Panc1 (cell line): ENCODE results near the gene MTA1. TPM values are rescaled to one million over a fixed set of nuclear protein-coding genes. Genes with fewer than 3 reads are reported as not detected.

Experiments
- ATAC-seq: fragments of 200-7000 bp; cut with Tn5 transposase; 2 replicates; pipeline ENCODE4 v1.9.1; 2020; ENCODE audit warnings: mild to moderate bottlenecking, moderate library complexity
- BruUV-seq: library from RNA; stranded (reverse); fragments of 400-500 nt; replicated peaks from 2 replicates; lab custom pipeline; 2021; lab: Mats Ljungman, UMichigan
- CTCF ChIA-PET: fragments of 300-600 bp; sonication (Branson Sonifier 250); formaldehyde crosslinking; loops from one replicate; lab custom pipeline; 2022; ENCODE audit warnings: antibody characterized with exemption; lab: Charles Lee
- POLR2A ChIA-PET: fragments of 300-600 bp; sonication (Branson Sonifier 250); formaldehyde crosslinking; loops from one replicate; lab custom pipeline; 2022; ENCODE audit warnings: antibody characterized with exemption; lab: Charles Lee
- DNase-seq: peaks from one replicate; pipeline ENCODE4 v3.0.0-alpha.2; 2010; ENCODE audit warnings: low read depth, low spot score
- H3K27ac ChIP-seq: 2 replicates; pipeline ENCODE4 v1.5.1; 2011; ENCODE audit warnings: mild to moderate bottlenecking, low read length, inconsistent platforms
- H3K27me3 ChIP-seq: fragments of 200-500 bp; sonication (Bioruptor generic); 2 replicates; pipeline ENCODE4 v1.6.0; 2014; ENCODE audit warnings: low read length, inconsistent platforms; ENCODE audit not compliant: control insufficient read depth, insufficient read depth
- H3K36me3 ChIP-seq: fragments of 200-500 bp; sonication (Bioruptor generic); 2 replicates; pipeline ENCODE4 v1.5.1; 2014; ENCODE audit warnings: inconsistent platforms, mild to moderate bottlenecking, low read length, moderate library complexity; ENCODE audit not compliant: control insufficient read depth, insufficient read depth
- H3K4me1 ChIP-seq: 2 replicates; pipeline ENCODE4 v1.5.1; 2011; ENCODE audit warnings: inconsistent platforms, mild to moderate bottlenecking, low read length, moderate library complexity; ENCODE audit not compliant: control insufficient read depth, insufficient read depth
- H3K4me3 ChIP-seq, 2 experiments: 2 replicates each; pipeline ENCODE4 v1.5.1; 2011 to 2012; ENCODE audit warnings: low read depth in 2 of 2, low read length in 2 of 2, mild to moderate bottlenecking in 2 of 2, inconsistent platforms in 1 of 2, moderate library complexity in 1 of 2
- H3K9me3 ChIP-seq: fragments of 200-500 bp; sonication (Bioruptor generic); 2 replicates; pipeline ENCODE4 v1.5.1; 2014; ENCODE audit warnings: low read depth, mild to moderate bottlenecking, inconsistent platforms, low read length, moderate library complexity; ENCODE audit not compliant: control insufficient read depth, insufficient read depth
- CTCF ChIP-seq: fragments of 450-650 bp; IDR thresholded peaks from 2 replicates; pipeline ENCODE4 v1.5.1; 2017; ENCODE audit warnings: mild to moderate bottlenecking
- POLR2AphosphoS5 ChIP-seq: IDR thresholded peaks from 2 replicates; pipeline ENCODE4 v1.6.1; 2012; ENCODE audit warnings: mild to moderate bottlenecking, low read depth, low read length, moderate library complexity
- REST ChIP-seq, 2 experiments: IDR thresholded peaks; 2 replicates each; pipeline ENCODE4 v1.6.1; 2011 to 2012; ENCODE audit warnings: low read depth in 2 of 2, control low read depth in 1 of 2, low read length in 1 of 2, mild to moderate bottlenecking in 1 of 2, moderate library complexity in 1 of 2; ENCODE audit not compliant: insufficient read depth in 1 of 2
- SIN3A ChIP-seq: IDR thresholded peaks from 2 replicates; pipeline ENCODE4 v1.6.1; 2012; ENCODE audit warnings: low read depth, mild to moderate bottlenecking, low read length, moderate library complexity, borderline replicate concordance; ENCODE audit not compliant: insufficient read depth
- TCF7L2 ChIP-seq: IDR thresholded peaks from 2 replicates; pipeline ENCODE4 v1.6.1; 2011; ENCODE audit warnings: mild to moderate bottlenecking, low read depth, low read length, inconsistent platforms
- in situ Hi-C: cut with HindIII; loops from 2 replicates; pipeline ENCODE4 v1.10.0; 2016; ENCODE audit warnings: low sequenced_read_pairs, low pct_unique_long_range_greater_than_20kb
- intact Hi-C: fragments of 100-400 bp; cut with micrococcal nuclease; formaldehyde crosslinking; loops from one replicate; pipeline ENCODE4 v1.10.0; 2022; ENCODE audit not compliant: unreplicated experiment
- total RNA-seq: library from RNA; stranded (reverse); gene quantifications from one replicate; pipeline ENCODE4 v1.2.1, GENCODE V29; 2021; ENCODE audit not compliant: unreplicated experiment

The MTA1 gene
- total RNA-seq, 1 experiment from 2014 or later: 105 TPM

- in situ Hi-C loops (no loop called here), intact Hi-C loops (no loop called here)
- Histone ChIP-seq H3K27me3 (no peaks in the 10 kb centered on the region), H3K4me1 (no peaks in the 10 kb centered on the region), H3K36me3 (no peaks in the 10 kb centered on the region), H3K9me3 (no peaks in the 10 kb centered on the region), H3K4me3 (no peak overlapping the region), H3K27ac (no peak overlapping the region)
- ChIA-PET POLR2A (no interaction called here), CTCF (no interaction called here)
- DNase-seq (no peak), ATAC-seq (no peak)
- TF ChIP-seq CTCF (no peak), SIN3A (no peak), REST (IDR thresholded peaks at IDR 0.05; ENCODE audit: insufficient read depth in 1 of 2, low read depth in 2 of 2, low read length in 1 of 2) (no peak), POLR2AphosphoS5 (no peak), TCF7L2 (no peak)
- BruUV-seq: no TSS peak
Measured at GRCh38 chr14:105508601-105509000, 89.0 kb downstream of the MTA1 start.

- no peak for TF ChIP-seq TCF7L2
- TF ChIP-seq CTCF: no peak
- no peak for TF ChIP-seq POLR2AphosphoS5
- TF ChIP-seq REST (IDR thresholded peaks at IDR 0.05; ENCODE audit: insufficient read depth in 1 of 2, low read depth in 2 of 2, low read length in 1 of 2): no peak
- no peak for TF ChIP-seq SIN3A
- ChIA-PET CTCF (no interaction called here), POLR2A (no interaction called here)
- Histone ChIP-seq H3K36me3 (no peaks in the 10 kb centered on the region), H3K27ac (no peak overlapping the region), H3K9me3 (no peaks in the 10 kb centered on the region), H3K27me3 (no peaks in the 10 kb centered on the region), H3K4me3 (no peak overlapping the region), H3K4me1 (no peaks in the 10 kb centered on the region)
- in situ Hi-C loops (no loop called here), intact Hi-C loops (no loop called here)
- no peak for ATAC-seq
- no TSS peak for BruUV-seq
- no peak for DNase-seq
Measured at GRCh38 chr14:105517096-105517495, 97.5 kb downstream of the MTA1 start.
